Measurements from ENCODE around the gene RAI1.

The RAI1 gene

GRCh38 chr17:17792551-17793377 lies 111.5 kb downstream of the RAI1 start:
- peak overlapping the region; percentile 33 for H3K4me3 ChIP-seq (ENCODE audit: insufficient read depth, low read depth, low read length, poor library complexity, severe bottlenecking)
- H3K36me3 ChIP-seq (ENCODE audit: control insufficient read depth, insufficient read depth, low read length): no peaks in the 10 kb centered on the region
- no peaks in the 10 kb centered on the region for H3K9me3 ChIP-seq (ENCODE audit: control insufficient read depth, low read length)
- peaks cover 8% of the 10 kb centered on the region for H3K4me1 ChIP-seq (ENCODE audit: control insufficient read depth, insufficient read depth, low read length, poor library complexity, severe bottlenecking)
- H3K27ac ChIP-seq (ENCODE audit: insufficient read depth, low read length, poor library complexity, severe bottlenecking): peak overlapping the region; percentile 50
- DNase-seq: peak; percentile 17 to 33 (median 32)
- no peaks in the 10 kb centered on the region for H3K27me3 ChIP-seq (replicated peaks; ENCODE audit: control insufficient read depth, insufficient read depth, low read length, poor library complexity, severe bottlenecking)

GRCh38 chr17:17793378-17794214 lies 112.3 kb downstream of the RAI1 start:
- Histone ChIP-seq H3K4me3 (ENCODE audit: insufficient read depth, low read depth, low read length, poor library complexity, severe bottlenecking) (peak overlapping the region; percentile 33), H3K27ac (ENCODE audit: insufficient read depth, low read length, poor library complexity, severe bottlenecking) (peak overlapping the region; percentile 50), H3K27me3 (replicated peaks; ENCODE audit: control insufficient read depth, insufficient read depth, low read length, poor library complexity, severe bottlenecking) (no peaks in the 10 kb centered on the region), H3K4me1 (ENCODE audit: control insufficient read depth, insufficient read depth, low read length, poor library complexity, severe bottlenecking) (peaks cover 8% of the 10 kb centered on the region), H3K36me3 (ENCODE audit: control insufficient read depth, insufficient read depth, low read length) (no peaks in the 10 kb centered on the region), H3K9me3 (ENCODE audit: control insufficient read depth, low read length) (no peaks in the 10 kb centered on the region)
- no peak for DNase-seq

- no peaks in the 10 kb centered on the region for H3K9me3 ChIP-seq (ENCODE audit: control insufficient read depth, low read length)
- H3K4me3 ChIP-seq (ENCODE audit: insufficient read depth, low read depth, low read length, poor library complexity, severe bottlenecking): no peak overlapping the region
- H3K4me1 ChIP-seq (ENCODE audit: control insufficient read depth, insufficient read depth, low read length, poor library complexity, severe bottlenecking): peaks cover 8% of the 10 kb centered on the region
- no peaks in the 10 kb centered on the region for H3K27me3 ChIP-seq (replicated peaks; ENCODE audit: control insufficient read depth, insufficient read depth, low read length, poor library complexity, severe bottlenecking)
- H3K36me3 ChIP-seq (ENCODE audit: control insufficient read depth, insufficient read depth, low read length): no peaks in the 10 kb centered on the region
- DNase-seq: no peak
- H3K27ac ChIP-seq (ENCODE audit: insufficient read depth, low read length, poor library complexity, severe bottlenecking): no peak overlapping the region
These were observed 113.1 kb downstream of the RAI1 start for GRCh38 chr17:17794382-17794781.

GRCh38 chr17:17795296-17795695 lies 114.0 kb downstream of the RAI1 start:
- Histone ChIP-seq H3K4me3 (ENCODE audit: insufficient read depth, low read depth, low read length, poor library complexity, severe bottlenecking) (no peak overlapping the region), H3K9me3 (ENCODE audit: control insufficient read depth, low read length) (no peaks in the 10 kb centered on the region), H3K27me3 (replicated peaks; ENCODE audit: control insufficient read depth, insufficient read depth, low read length, poor library complexity, severe bottlenecking) (no peaks in the 10 kb centered on the region), H3K4me1 (ENCODE audit: control insufficient read depth, insufficient read depth, low read length, poor library complexity, severe bottlenecking) (peaks cover 8% of the 10 kb centered on the region), H3K36me3 (ENCODE audit: control insufficient read depth, insufficient read depth, low read length) (no peaks in the 10 kb centered on the region), H3K27ac (ENCODE audit: insufficient read depth, low read length, poor library complexity, severe bottlenecking) (no peak overlapping the region)
- no peak for DNase-seq

GRCh38 chr17:17795946-17796786 lies 114.9 kb downstream of the RAI1 start:
- Histone ChIP-seq H3K9me3 (ENCODE audit: control insufficient read depth, low read length) (no peaks in the 10 kb centered on the region), H3K36me3 (ENCODE audit: control insufficient read depth, insufficient read depth, low read length) (no peaks in the 10 kb centered on the region), H3K27me3 (replicated peaks; ENCODE audit: control insufficient read depth, insufficient read depth, low read length, poor library complexity, severe bottlenecking) (no peaks in the 10 kb centered on the region), H3K27ac (ENCODE audit: insufficient read depth, low read length, poor library complexity, severe bottlenecking) (no peak overlapping the region), H3K4me3 (ENCODE audit: insufficient read depth, low read depth, low read length, poor library complexity, severe bottlenecking) (no peak overlapping the region), H3K4me1 (ENCODE audit: control insufficient read depth, insufficient read depth, low read length, poor library complexity, severe bottlenecking) (peaks cover 8% of the 10 kb centered on the region)
- DNase-seq: no peak

GRCh38 chr17:17796787-17797061 lies 115.5 kb downstream of the RAI1 start:
- no peaks in the 10 kb centered on the region for H3K36me3 ChIP-seq (ENCODE audit: control insufficient read depth, insufficient read depth, low read length)
- no peaks in the 10 kb centered on the region for H3K9me3 ChIP-seq (ENCODE audit: control insufficient read depth, low read length)
- no peak for DNase-seq
- H3K27ac ChIP-seq (ENCODE audit: insufficient read depth, low read length, poor library complexity, severe bottlenecking): no peak overlapping the region
- H3K4me1 ChIP-seq (ENCODE audit: control insufficient read depth, insufficient read depth, low read length, poor library complexity, severe bottlenecking): peaks cover 8% of the 10 kb centered on the region
- no peaks in the 10 kb centered on the region for H3K27me3 ChIP-seq (replicated peaks; ENCODE audit: control insufficient read depth, insufficient read depth, low read length, poor library complexity, severe bottlenecking)
- H3K4me3 ChIP-seq (ENCODE audit: insufficient read depth, low read depth, low read length, poor library complexity, severe bottlenecking): no peak overlapping the region

GRCh38 chr17:17797119-17797809 lies 116.0 kb downstream of the RAI1 start:
- H3K9me3 ChIP-seq (ENCODE audit: control insufficient read depth, low read length): no peaks in the 10 kb centered on the region
- no peaks in the 10 kb centered on the region for H3K36me3 ChIP-seq (ENCODE audit: control insufficient read depth, insufficient read depth, low read length)
- H3K27me3 ChIP-seq (replicated peaks; ENCODE audit: control insufficient read depth, insufficient read depth, low read length, poor library complexity, severe bottlenecking): no peaks in the 10 kb centered on the region
- peaks cover 8% of the 10 kb centered on the region for H3K4me1 ChIP-seq (ENCODE audit: control insufficient read depth, insufficient read depth, low read length, poor library complexity, severe bottlenecking)
- H3K27ac ChIP-seq (ENCODE audit: insufficient read depth, low read length, poor library complexity, severe bottlenecking): no peak overlapping the region
- H3K4me3 ChIP-seq (ENCODE audit: insufficient read depth, low read depth, low read length, poor library complexity, severe bottlenecking): no peak overlapping the region
- no peak for DNase-seq

- Histone ChIP-seq H3K27ac (ENCODE audit: insufficient read depth, low read length, poor library complexity, severe bottlenecking) (no peak overlapping the region), H3K36me3 (ENCODE audit: control insufficient read depth, insufficient read depth, low read length) (no peaks in the 10 kb centered on the region), H3K4me1 (ENCODE audit: control insufficient read depth, insufficient read depth, low read length, poor library complexity, severe bottlenecking) (peaks cover 5% of the 10 kb centered on the region), H3K27me3 (replicated peaks; ENCODE audit: control insufficient read depth, insufficient read depth, low read length, poor library complexity, severe bottlenecking) (no peaks in the 10 kb centered on the region), H3K9me3 (ENCODE audit: control insufficient read depth, low read length) (no peaks in the 10 kb centered on the region), H3K4me3 (ENCODE audit: insufficient read depth, low read depth, low read length, poor library complexity, severe bottlenecking) (no peak overlapping the region)
- no peak for DNase-seq
These were observed 116.8 kb downstream of the RAI1 start for GRCh38 chr17:17798010-17798556.

GRCh38 chr17:17798573-17799255 lies 117.5 kb downstream of the RAI1 start:
- no peaks in the 10 kb centered on the region for H3K9me3 ChIP-seq (ENCODE audit: control insufficient read depth, low read length)
- H3K4me3 ChIP-seq (ENCODE audit: insufficient read depth, low read depth, low read length, poor library complexity, severe bottlenecking): no peak overlapping the region
- H3K4me1 ChIP-seq (ENCODE audit: control insufficient read depth, insufficient read depth, low read length, poor library complexity, severe bottlenecking): no peaks in the 10 kb centered on the region
- H3K27ac ChIP-seq (ENCODE audit: insufficient read depth, low read length, poor library complexity, severe bottlenecking): no peak overlapping the region
- H3K36me3 ChIP-seq (ENCODE audit: control insufficient read depth, insufficient read depth, low read length): no peaks in the 10 kb centered on the region
- no peaks in the 10 kb centered on the region for H3K27me3 ChIP-seq (replicated peaks; ENCODE audit: control insufficient read depth, insufficient read depth, low read length, poor library complexity, severe bottlenecking)
- DNase-seq: no peak
